Astrocyte (in vitro differentiated cells and primary cell): Measurements from ENCODE around the gene DOCK2. TPM values are rescaled to one million over a fixed set of nuclear protein-coding genes. Genes with fewer than 3 reads are reported as not detected.

Experiments used
- microRNA-seq: library from miRNA; unstranded; fragments of <30 nt; microRNA quantifications from one replicate; pipeline ENCODE4 v1.2.0, GENCODE V29; 2020
- total RNA-seq: library from RNA; stranded (reverse); gene quantifications from 2 replicates; pipeline ENCODE4 v1.2.1, GENCODE V29; 2021

DOCK2 gene
- total RNA-seq, 1 donor from 2014 or later, result 0.66 TPM

Small RNA genes within 50 kb of the gene (microRNA-seq; reads per million reads assigned to microRNA genes)
- not detected for gene MIR378E

Other genes with a start within 250 kb of the DOCK2 start
- 20.2 and 27.0 TPM in 2 replicates for gene SPDL1, start 53.5 kb upstream of the DOCK2 start, total RNA-seq